HEK293 (cell line): ENCODE data around the gene STN1.

Source experiments
- CTCF ChIA-PET: fragments of 350-600 bp; formaldehyde crosslinking; extraction: SDS; loops from one replicate; lab custom pipeline; 2021; ENCODE audit warnings: antibody characterized with exemption; lab: Yijun Ruan, JAX
- POLR2A ChIA-PET: fragments of 300-600 bp; formaldehyde crosslinking; extraction: SDS; loops from one replicate; lab custom pipeline; 2020; ENCODE audit warnings: antibody characterized with exemption, inconsistent platforms; lab: Yijun Ruan, JAX
- H3K27ac ChIP-seq: fragments of 200-500 bp; sonication (Bioruptor generic); 2 replicates; pipeline ENCODE4 v1.5.1; 2014; ENCODE audit warnings: low read depth, low read length, control low read depth, inconsistent platforms; ENCODE audit errors: extremely low read depth
- H3K36me3 ChIP-seq, 2 experiments: fragments of 200-500 bp in 1 of 2; sonication (Bioruptor generic) in 1 of 2; 1 replicate in 1 of 2; 2 replicates in 1 of 2; pipeline ENCODE4 v1.5.1; 2014 to 2017; ENCODE audit warnings: inconsistent platforms in 2 of 2, low read length in 2 of 2; ENCODE audit not compliant: control insufficient read depth in 2 of 2, insufficient read depth in 1 of 2
- H3K4me1 ChIP-seq: fragments of 200-500 bp; sonication (Bioruptor generic); 2 replicates; pipeline ENCODE4 v1.5.1; 2014; ENCODE audit warnings: mild to moderate bottlenecking, low read length, inconsistent platforms; ENCODE audit not compliant: control insufficient read depth, insufficient read depth
- H3K4me3 ChIP-seq: 2 replicates; pipeline ENCODE4 v1.5.1; 2011; ENCODE audit warnings: low read depth, mild to moderate bottlenecking, control low read depth, low read length, moderate library complexity
- H3K9me3 ChIP-seq: fragments of 200-500 bp; sonication (Bioruptor generic); 2 replicates; pipeline ENCODE4 v1.5.1; 2014; ENCODE audit warnings: low read depth, low read length, inconsistent platforms; ENCODE audit not compliant: control insufficient read depth, insufficient read depth
- GLI4 ChIP-seq: fragments of 450-650 bp; formaldehyde crosslinking; IDR thresholded peaks from 2 replicates; pipeline ENCODE4 v1.5.1; 2016; ENCODE audit warnings: missing biosample characterization, missing genetic modification characterization
- SETDB1 ChIP-seq: IDR thresholded peaks from one replicate; pipeline ENCODE4 v1.6.1; 2017; ENCODE audit warnings: mild to moderate bottlenecking, low read length, moderate library complexity, mixed read lengths; ENCODE audit not compliant: insufficient read length
- ZNF114 ChIP-seq: fragments of 450-650 bp; formaldehyde crosslinking; IDR thresholded peaks from 2 replicates; pipeline ENCODE4 v1.5.0; 2017; ENCODE audit warnings: missing biosample characterization, missing genetic modification characterization
- ZNF184 ChIP-seq: fragments of 450-650 bp; IDR thresholded peaks from 2 replicates; pipeline ENCODE4 v1.5.1; 2018; ENCODE audit warnings: missing biosample characterization, mild to moderate bottlenecking, missing genetic modification characterization
- ZNF555 ChIP-seq: fragments of 450-650 bp; formaldehyde crosslinking; conservative IDR thresholded peaks from 2 replicates; pipeline ENCODE4 v1.5.1; 2017; ENCODE audit warnings: missing biosample characterization, mild to moderate bottlenecking, missing genetic modification characterization, inconsistent platforms
- TF ChIP-seq, protein P1 (sequence below): fragments of 450-650 bp; formaldehyde crosslinking; IDR thresholded peaks from 2 replicates; pipeline ENCODE4 v1.5.1; 2016; ENCODE audit warnings: missing biosample characterization, missing genetic modification characterization

Gene STN1

GRCh38 chr10:103832806-103833205, 85.2 kb downstream of the STN1 start:
- Histone ChIP-seq H3K9me3 (0 out of 2 replicates have a peak, but pooled peaks cover 2% of the 10 kb centered on the region), H3K27ac (no peak overlapping the region), H3K4me3 (no peak overlapping the region), H3K36me3 (no peaks in the 10 kb centered on the region), H3K4me1 (peaks cover 34% of the 10 kb centered on the region)
- CTCF ChIA-PET: interaction anchor here (1.0 kb wide), 1 partner anchor 120 kb away, joined by 6 read pairs; no protein-coding TSS in a partner anchor
- TF ChIP-seq ZNF555 (tag by site-specific recombination) (no peak), ZNF184 (tag by site-specific recombination) (peak; percentile 100), GLI4 (tag by site-specific recombination) (no peak), SETDB1 (peak; percentile 49), ZNF114 (tag by site-specific recombination) (no peak)
- TF ChIP-seq, protein P1, sequence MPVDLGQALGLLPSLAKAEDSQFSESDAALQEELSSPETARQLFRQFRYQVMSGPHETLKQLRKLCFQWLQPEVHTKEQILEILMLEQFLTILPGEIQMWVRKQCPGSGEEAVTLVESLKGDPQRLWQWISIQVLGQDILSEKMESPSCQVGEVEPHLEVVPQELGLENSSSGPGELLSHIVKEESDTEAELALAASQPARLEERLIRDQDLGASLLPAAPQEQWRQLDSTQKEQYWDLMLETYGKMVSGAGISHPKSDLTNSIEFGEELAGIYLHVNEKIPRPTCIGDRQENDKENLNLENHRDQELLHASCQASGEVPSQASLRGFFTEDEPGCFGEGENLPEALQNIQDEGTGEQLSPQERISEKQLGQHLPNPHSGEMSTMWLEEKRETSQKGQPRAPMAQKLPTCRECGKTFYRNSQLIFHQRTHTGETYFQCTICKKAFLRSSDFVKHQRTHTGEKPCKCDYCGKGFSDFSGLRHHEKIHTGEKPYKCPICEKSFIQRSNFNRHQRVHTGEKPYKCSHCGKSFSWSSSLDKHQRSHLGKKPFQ (tag by site-specific recombination): peak; percentile 64
- POLR2A ChIA-PET: interaction anchor here (1.1 kb wide), 1 partner anchor 21 kb away, joined by 3 read pairs; no protein-coding TSS in a partner anchor
